Measurements from ENCODE around the gene FGFR2.
A peak's percentile ranks its signal among the peaks of the same experiment; 100 is the strongest.
"Not testable (repeated sequence)": the region's sequence is repeated elsewhere in the genome, so short reads cannot be mapped to it uniquely, and the experiment has no call there.

Gene FGFR2

GRCh38 chr10:121520526-121520925, 77.7 kb downstream of the FGFR2 start:
- not testable (repeated sequence) for DNase-seq

GRCh38 chr10:121519901-121520493, 78.2 kb downstream of the FGFR2 start:
- no peak for DNase-seq

DNA sequence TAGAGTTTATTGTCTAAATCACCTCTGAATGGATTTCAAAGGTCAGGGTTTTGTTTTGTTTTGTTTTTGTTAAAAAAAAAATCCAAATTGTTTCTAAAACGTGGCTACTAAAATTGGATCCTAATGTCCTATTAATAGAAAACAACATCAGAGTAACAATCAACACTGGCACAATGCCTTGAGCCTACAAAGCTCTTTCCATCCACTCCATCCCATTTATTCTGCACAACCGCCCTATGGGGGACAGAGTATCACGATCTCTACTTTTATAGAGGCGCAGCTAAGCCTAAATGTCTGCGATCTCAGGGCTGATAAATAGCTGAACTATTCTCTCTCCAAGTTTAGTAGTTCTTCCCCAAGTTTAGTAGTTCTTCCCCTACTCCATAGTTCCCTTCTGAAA, 78.8 kb downstream of the FGFR2 start:
- DNase-seq = no peak

GRCh38 chr10:121518333-121518732, 79.9 kb downstream of the FGFR2 start:
- DNase-seq = no peak

GRCh38 chr10:121516093-121516865, 82.0 kb downstream of the FGFR2 start:
- DNase-seq = no peak

DNA sequence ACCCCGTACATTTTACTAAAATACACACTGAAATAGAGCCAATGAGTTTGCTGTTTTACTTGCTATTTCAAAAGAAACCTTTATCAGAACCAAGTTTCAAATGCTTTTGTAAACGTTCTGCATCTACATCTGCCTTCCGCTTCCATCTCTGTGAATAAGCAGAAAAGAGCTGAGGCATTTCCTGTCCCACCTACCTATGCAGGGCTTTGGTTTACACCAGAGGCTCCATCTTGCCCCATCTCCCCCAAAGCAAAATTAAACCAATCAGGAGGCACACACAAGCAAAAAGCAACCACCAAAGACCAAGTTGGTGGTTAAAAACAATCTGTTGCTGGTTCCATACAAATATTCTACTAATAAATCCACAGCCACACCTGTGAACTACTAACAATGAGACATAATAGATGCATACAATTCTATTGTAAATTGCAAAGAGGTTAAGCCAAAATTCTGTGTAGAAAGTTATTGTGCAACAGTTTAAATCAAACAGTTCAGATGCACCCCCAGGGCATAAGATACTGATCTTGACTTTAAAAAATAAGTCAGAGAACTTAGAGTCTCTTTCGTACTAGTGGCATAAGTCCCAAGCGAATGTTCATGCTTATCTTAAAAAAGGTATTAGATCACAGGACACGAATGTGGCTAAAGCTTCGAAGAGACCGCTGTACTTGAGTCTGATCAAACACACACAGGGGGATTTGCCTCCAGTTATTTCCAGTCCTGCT, 83.9 kb downstream of the FGFR2 start:
- no peak for DNase-seq

GRCh38 chr10:121511943-121512342, 86.3 kb downstream of the FGFR2 start:
- DNase-seq = no peak

DNA sequence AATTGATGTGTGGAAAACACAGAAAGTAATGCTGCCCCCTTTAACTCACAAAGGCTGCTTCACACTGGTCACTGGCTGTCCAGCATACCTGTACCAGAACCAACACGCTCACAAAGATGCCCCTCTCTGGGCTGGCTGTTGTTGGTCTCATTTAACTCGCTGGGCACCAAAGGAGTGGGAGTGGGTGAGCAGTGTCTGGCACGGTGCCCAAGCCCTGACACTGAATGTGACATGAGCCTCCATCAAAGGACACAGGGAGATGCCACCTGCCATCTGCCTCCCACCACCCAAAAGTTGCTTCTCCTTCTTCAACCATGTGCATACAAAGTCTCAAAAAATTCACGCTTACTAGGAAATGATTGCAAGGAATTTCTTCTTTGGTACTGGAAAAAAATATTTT, 86.8 kb downstream of the FGFR2 start:
- no peak for DNase-seq

DNA sequence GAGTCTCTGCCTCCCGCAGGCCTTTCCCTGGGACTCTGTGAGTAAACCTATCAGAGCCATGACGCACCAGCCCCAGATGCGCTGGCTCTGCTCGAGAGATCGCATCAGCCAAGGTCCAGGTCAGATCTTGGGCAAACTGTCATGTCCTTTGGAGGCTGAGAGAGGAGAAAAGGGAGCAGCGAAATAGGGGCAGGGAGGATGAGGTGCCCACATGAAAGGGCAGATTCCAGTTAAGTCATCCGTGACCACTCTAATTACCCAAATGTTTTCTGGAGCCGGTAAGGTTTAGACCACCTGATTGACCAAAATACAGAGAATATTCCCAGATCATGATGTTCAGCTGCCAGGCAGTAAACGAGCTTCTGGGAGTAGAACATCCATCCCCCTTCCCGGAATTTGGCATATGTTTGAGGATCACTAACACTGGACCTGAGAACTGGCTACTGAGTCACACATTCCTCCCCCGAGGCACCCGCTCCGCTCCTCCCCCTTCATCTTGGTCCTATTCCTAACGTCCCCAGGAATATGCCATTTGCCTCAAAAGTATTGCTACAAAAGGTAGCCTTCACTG, 88.0 kb downstream of the FGFR2 start:
- no peak for DNase-seq

DNA sequence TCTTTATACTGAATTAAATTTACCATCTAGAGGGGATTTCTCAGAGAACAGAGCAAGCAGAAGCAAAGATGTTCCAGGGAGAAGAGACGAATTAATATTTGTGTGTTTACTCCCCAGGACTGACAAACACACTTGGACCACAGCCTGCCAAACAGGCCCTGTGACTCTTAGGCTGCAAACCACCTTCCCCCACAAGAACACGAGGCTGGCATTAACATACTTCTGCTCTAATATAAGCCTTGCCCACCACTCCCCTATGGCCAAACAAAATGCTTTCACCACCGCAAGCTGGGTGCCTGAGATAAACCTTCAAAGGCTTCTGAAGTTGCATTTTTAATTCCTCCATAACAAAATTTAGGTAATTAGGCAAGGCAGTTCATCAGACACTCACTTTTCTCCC, 88.4 kb downstream of the FGFR2 start:
- DNase-seq = no peak

- no peak for DNase-seq
Measured at GRCh38 chr10:121509112-121509511, 89.1 kb downstream of the FGFR2 start.

- DNase-seq = no peak
Measured at GRCh38 chr10:121503587-121504051, 94.6 kb downstream of the FGFR2 start.

DNA sequence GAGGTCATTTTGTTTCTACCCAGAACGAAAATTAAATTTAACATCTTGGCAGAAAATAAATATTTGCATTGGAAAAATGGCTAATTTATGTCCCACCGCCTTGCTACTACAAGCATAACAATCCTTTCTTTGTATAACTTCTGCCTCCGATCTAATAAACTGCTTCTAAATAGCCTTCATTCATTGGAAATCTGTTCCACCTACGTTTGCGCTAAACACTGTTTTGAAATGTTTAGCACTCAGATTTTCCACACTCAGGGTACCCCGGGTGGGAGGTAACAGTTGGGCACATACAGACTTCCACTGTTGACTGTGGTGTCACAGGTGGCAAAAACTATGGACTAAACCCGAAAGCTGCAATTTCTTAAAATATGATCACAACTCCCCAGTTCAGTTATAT, 96.4 kb downstream of the FGFR2 start:
- DNase-seq = no peak

- DNase-seq = no peak
Measured at GRCh38 chr10:121500701-121501332, 97.4 kb downstream of the FGFR2 start.

DNA sequence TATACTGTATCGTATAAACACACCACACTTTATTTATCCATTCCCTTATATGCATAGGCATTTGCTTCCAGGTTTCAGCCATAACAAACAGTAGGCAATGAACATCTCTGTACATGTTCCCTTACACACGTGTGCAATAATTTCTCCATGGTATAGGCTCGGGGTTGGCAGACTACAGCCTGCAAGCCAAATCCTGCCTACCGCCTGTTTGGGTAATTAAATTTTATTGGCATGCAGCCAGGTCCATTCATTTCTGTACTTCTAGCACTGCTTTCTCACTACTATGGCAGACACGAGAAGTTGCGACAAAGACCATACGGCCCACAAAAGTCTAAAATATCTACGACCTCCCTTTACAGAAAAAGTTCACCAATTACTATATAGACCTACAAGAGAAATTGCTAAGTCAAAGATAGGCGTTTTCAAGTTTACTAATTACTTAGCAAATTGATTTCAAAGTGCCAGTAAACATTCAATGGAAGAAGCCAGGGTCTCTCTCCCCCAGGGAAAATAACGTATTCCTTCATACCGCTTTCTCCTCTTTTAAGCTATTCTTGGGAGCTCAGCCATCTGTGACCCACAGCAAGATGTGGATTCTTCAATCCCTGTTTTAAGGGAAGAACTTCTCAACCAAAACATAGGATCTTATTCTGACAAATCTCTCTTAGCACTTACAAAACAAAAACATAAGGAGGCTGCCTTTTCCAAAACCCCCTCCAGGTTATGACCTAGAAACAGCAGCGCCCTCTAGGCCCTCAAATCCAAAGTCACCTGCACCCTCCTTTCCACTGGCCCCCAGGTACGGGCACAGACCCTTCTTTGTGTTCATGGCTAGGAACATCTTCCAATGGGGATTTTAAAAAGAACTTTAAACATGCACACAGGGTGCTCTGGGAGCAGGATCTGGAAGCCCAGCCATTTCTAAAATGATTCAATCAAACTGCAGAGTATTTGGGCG, 100.5 kb downstream of the FGFR2 start:
- DNase-seq = peak; percentile 68

GRCh38 chr10:121495719-121496118, 102.5 kb downstream of the FGFR2 start:
- DNase-seq = no peak

GRCh38 chr10:121494296-121494695, 103.9 kb downstream of the FGFR2 start:
- no peak for DNase-seq

GRCh38 chr10:121493521-121493920, 104.7 kb downstream of the FGFR2 start:
- no peak for DNase-seq

DNA sequence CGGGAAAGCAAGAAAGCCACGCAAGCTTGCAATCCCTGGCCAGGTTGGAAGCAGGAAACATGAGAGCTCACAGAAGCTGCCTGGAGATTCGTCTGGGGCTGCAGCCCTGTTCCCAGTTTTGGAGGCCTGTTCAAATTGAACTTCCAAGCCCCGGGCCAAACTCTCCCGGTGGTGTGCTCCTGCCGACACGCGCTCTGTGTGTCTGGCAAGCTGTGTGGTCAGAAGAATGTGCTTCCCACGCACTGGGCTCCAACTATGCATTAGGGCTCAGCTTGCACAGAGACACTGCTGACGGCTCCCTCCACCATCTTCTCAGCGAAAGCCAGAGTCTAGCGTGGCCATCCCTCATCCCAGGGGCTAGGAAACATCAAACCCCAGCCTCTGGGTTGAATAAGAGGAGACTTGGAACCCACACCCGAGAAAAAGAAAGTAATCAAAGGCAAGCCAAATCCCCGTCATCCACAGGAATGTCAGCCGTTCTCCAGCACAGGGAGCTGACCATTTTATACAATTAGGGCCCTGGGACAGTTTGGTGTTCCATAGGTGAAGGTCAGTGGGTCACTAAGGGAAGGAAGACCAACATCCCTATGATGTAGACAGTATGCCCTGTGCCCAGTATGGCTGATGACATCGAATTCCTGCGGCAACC, 107.2 kb downstream of the FGFR2 start:
- no peak for DNase-seq

GRCh38 chr10:121485436-121486139, 112.7 kb downstream of the FGFR2 start:
- DNase-seq = peak; percentile 12

- DNase-seq = no peak
Measured at GRCh38 chr10:121484816-121485215, 113.4 kb downstream of the FGFR2 start.

Measured in NCI-H510A treated with DMSO at 0.1 percent for 48 hours (cell line).